ENCODE measurements around the gene RETREG1.
"Not testable (repeated sequence)": the region's sequence is repeated elsewhere in the genome, so short reads cannot be mapped to it uniquely, and the experiment has no call there.

RETREG1 gene, protein sequence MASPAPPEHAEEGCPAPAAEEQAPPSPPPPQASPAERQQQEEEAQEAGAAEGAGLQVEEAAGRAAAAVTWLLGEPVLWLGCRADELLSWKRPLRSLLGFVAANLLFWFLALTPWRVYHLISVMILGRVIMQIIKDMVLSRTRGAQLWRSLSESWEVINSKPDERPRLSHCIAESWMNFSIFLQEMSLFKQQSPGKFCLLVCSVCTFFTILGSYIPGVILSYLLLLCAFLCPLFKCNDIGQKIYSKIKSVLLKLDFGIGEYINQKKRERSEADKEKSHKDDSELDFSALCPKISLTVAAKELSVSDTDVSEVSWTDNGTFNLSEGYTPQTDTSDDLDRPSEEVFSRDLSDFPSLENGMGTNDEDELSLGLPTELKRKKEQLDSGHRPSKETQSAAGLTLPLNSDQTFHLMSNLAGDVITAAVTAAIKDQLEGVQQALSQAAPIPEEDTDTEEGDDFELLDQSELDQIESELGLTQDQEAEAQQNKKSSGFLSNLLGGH

GRCh38 chr5:16616536-16617273, at the start of gene RETREG1:
RETREG1 (minus strand) TSS chr5:16616997; CDS start chr5:16616971, 26 bp downstream.
- DNase-seq, result no peak

- no peak for DNase-seq
Measured at GRCh38 chr5:16666130-16666882, 49.5 kb upstream of the RETREG1 start.

DNA sequence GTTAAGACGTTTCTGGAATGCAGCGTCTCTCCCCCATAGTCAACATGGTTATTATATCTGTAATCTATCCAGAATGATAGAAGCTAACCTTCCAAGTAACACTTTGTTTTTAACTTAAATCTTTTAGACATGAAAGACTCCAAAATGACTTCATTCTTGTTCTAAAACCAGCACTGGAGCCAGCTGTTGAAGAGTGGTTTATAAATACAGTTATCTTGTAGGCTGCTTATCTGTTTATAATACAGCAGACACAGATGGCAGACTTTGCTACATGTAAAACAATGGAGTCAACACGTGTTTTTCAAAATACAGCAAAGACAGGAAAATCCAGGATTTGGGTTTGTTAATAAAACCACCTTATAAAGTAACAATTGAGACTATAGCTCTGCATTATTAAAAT, 48.8 kb upstream of the RETREG1 start:
- DNase-seq, result no peak

GRCh38 chr5:16664368-16664767, 47.6 kb upstream of the RETREG1 start:
- DNase-seq, result no peak

DNA sequence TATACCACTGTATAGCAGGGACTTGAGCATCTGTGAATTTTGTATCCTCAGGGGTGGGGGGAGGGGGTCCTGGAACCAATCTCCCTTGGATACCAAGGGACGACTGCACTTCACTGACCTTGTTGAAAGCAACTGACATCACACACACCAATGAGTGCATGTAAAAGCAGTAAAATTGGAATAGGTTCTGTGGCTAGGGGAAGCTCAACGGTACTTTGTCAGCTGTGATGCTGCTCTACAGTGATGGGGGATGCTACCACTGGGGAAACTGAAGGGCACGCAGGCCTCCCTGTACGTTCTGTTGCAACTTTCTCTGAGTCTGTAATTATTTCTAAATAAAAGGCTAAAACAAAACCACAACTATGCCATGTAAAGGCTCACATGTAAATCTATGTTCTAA, 47.0 kb upstream of the RETREG1 start:
- no peak for DNase-seq

DNA sequence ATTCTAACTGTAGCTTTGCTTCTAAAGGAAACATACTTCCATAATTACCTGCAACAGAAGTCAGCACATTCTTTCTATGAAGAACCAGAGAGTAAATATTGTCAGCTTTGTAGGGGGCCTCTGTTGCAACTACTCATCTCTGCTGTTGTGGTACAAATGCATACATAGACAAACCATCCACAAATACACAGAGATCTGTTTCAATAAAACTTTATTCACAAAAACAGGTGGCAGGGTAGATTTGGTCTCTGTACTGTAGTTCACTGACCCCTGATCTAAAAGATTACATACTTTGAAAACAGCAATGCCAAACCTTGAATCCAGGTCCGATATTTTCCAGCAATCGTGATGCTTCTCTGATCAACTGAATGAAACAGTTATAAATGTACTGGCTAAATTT, 44.9 kb upstream of the RETREG1 start:
- DNase-seq, result no peak

- no peak for DNase-seq
Measured at GRCh38 chr5:16660982-16661381, 44.2 kb upstream of the RETREG1 start.

DNA sequence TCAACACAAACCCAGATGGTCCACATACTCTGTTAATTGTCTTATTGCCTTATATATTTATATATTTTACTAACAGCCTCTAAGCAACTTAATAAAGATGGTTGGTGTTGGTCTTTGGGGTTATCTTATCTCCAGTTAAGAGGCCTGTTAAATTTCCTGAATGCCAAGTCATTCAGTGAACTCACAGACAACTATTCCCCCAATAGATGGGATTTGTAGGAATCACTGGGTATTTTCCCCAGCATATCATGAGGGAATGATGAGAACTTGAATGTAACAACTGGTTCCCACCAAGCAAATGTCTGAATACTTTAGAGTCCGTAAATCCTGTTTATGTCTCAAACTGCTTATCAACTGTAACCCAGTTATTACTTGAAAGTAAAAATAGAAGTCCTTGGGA, 42.7 kb upstream of the RETREG1 start:
- no peak for DNase-seq

DNA sequence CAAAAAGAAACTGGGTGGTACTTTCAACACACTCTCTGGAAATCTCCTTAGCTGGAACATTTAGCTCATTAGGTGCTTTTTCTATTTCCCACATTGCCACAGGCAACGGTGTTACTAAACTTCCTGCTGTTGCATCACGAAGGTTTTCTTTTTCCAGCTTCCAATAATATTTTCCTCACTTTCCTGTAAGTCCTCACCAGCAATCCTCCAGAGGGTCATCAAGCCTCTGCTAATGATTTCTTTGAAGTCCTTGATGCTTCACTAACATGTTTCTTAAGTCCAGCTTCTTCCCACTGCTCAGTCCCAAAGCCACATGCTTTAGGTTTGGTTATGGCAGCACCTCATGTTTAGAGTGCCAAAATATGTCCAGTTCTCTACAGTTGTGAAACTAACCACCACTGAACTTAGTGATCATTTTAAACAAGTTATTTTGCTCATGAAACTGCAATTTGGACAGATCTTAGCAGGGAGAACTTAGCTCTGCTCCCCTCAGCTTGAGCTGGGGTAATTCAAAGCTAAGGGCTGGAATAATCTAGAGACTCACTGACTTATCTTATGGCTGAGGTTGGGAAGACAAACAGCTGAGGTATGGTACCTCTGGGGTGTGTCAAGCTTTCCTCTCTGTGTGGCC, 39.9 kb upstream of the RETREG1 start:
- DNase-seq, result no peak

GRCh38 chr5:16654647-16655334, 38.0 kb upstream of the RETREG1 start:
- no peak for DNase-seq

DNA sequence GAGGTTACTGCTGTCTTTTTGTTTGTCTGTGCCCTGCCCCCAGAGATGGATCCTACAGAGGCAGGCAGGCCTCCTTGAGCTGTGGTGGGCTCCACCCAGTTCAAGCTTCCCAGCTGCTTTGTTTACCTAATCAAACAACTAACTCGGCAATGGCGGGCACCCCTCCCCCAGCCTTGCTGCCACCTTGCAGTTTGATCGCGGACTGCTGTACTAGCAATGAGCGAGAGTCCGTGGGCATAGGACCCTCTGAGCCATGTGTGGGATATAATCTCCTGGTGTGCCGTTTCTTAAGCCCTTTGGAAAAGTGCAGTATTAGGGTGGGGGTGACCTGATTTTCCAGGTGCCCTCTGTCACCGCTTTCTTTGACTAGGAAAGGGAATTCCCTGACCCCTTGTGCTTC, 31.9 kb upstream of the RETREG1 start:
- not testable (repeated sequence) for DNase-seq

- no peak for DNase-seq
Measured at GRCh38 chr5:16644301-16644889, 27.6 kb upstream of the RETREG1 start.

- no peak for DNase-seq
Measured at GRCh38 chr5:16642867-16643266, 26.1 kb upstream of the RETREG1 start.

- DNase-seq, result no peak
Measured at GRCh38 chr5:16639206-16639605, 22.4 kb upstream of the RETREG1 start.

DNA sequence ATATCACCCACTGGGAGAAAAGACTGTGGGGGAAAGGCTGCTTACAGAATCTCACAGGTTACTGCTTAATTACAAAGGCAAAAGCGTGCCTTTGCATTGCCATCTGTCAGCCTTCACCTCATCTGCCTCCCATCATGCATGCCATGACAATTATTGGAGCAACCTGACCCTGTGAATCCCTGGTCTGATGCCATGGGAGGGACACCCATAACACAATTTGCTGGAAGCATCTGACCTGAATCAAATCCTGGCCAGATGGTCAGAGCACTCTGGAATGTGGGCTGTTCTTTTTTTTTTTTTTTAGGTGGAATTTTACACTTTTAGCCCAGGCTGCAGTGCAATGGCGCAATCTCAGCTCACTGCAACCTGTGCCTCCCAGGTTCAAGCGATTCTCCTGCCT, 11.6 kb upstream of the RETREG1 start:
- DNase-seq, result no peak

DNA sequence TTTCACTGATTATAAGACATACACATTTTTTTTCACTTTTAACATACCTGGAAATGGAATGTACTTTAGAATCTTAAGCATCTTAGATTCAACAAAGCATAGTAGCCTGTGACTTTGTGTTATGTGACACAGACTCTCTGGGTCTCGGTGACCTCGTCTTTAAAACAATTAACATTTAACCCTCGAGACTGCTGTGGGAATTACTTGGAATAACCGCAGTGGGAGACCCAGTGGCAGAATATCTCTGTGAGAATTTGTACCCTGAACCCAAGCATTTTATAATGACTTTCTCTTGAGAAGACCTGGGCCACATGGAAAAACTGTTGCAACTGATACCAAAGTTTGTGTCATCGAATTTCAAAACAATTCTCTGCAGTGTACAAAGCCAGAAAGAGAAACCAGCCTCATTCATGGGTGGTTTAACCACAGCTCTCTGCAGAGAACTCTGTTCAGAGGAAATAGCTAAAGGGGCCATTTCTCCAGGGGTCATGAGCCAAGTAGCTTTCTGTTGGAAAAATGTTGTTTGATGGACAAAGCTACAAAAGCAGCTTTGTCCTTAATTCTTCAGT, 10.0 kb upstream of the RETREG1 start:
- DNase-seq, result no peak

DNA sequence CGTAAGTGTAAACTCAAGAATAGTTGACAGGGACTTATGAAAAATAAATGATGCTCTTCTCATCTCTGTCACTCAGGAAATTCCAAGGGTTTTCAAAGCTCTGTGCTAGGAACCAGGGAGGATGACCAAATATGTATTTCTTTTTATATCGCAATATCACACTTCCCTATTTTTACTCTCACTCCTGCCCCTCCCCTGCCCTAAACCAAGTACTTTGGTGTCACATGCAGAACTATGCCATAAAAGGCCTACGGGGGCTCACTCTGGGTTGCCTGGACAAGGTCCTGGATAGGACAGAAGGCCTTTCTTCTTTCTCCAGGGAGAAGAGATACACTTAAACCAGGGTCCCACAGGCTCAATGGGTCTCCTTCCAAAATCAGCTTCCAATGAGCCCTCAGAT, 8.3 kb upstream of the RETREG1 start:
- no peak for DNase-seq

DNA sequence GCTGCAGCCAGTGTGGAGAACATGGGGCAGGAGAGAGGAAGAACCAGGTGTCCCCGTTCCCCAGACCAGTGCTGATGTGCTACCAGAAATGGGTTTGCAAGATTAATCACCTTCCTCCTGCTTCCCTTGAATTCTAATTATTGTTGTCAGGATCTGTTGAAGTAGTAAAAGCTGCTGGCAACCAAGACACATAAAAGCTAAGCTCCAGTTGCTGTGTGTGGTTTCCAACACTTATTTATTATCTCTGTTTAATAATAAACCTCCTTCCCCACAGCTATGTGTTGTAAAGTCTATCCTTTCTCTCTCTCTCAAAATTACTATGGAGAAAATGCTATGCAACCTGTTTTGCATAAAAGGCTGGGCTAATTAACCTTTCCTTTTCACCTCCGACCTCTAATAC, 2.3 kb upstream of the RETREG1 start:
- no peak for DNase-seq

DNA sequence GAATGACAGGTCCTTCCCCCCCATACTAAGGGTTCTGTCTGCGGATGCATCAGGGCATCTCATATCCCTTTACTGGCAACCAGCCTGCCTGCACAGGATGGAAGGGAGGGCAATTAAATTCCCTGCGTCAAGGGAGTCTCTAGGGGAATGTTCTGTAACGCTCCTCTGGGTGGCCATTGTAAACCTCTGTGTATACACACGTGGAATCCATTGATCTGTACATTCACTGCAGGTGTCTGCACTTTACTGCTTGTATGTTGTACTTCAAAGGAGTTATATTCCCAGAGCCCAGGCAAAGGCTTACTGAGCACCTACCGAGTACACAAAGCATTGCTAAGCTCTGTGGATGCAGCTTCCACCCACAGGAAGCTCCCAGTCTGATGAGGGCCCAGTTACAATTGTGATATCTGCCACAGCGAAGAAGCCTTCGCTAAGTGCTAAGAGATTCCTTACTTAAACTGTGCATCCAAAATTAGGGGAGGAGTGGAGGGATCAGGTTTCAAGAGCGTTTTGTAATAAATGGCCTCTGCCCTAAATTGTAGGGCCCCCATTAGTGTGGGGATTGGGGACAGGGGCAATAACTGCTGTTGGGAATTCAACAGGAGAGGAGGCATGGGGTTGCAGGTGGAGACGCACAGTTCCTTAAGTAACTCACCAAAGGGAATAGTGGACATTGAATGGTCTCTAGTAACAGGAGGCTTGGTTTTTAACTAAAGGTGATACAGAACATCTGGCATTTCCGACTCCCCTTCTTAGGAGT, 1.5 kb upstream of the RETREG1 start:
- DNase-seq, result no peak

DNA sequence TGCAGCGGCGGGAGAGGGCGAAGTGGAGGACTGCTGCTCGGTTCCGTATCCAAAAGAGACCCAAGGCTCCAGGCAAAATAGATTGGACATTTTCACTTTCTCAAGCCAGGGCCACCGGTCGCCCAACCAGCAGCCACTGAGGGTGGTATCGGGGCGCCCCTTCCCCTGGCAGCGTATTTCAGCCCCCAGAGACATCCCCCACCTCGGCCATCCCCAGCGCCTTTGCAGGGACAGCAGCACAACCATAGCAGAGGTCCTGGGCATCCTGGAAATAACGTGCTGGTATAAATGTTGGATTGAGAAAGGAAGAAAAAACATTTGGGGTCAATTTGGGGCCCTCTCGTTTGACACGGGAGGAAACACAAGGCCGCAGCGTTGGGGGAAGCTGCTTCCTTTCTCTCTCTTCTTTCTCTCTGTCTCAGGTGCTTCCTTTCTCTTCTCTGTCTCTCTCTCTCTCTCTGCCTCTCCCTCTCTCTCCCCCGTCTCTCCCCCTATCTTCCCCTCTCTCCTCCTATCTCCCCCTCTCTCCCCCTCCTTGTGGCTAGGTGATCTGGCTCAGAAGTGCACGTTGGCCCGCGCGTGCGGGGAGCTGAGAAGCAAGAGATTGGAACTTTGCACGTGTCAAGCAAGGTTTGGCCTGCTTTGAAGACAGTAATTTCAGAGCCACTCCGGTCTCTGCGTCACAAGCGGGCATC, 624 bp upstream of the RETREG1 start:
- no peak for DNase-seq
